GM12874 (cell line): ENCODE measurements around the gene DAZAP1.

Experiments used
- CTCF ChIP-seq: IDR thresholded peaks from 2 replicates; pipeline ENCODE4 v1.5.1; 2011; ENCODE audit warnings: low read depth, mild to moderate bottlenecking, control low read depth, low read length, moderate library complexity; ENCODE audit not compliant: insufficient read depth

The DAZAP1 gene

DNA sequence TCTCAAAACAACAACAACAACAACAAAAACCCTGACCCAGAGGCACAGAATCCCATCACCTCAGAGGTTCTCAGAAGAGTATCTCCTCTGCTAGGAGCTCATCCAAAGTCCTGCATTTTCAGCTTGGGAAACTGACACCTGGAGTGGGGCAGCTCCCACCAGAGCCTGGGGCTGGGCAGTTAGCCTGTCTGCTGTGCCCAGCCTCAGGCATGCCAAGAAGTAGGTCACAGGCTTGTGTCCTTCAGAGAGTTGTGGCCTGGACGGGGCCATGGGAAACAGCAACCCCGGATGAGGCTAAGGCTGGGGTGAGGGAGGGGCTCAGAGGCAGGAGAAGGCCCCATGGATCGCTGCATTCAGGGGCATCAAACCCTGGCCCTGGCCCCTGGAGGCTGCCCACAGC, 21.6 kb upstream of the DAZAP1 start:
- TF ChIP-seq CTCF = no peak

GRCh38 chr19:1386945-1387683, 20.3 kb upstream of the DAZAP1 start:
- TF ChIP-seq CTCF = no peak

- no peak for TF ChIP-seq CTCF
These were observed 19.4 kb upstream of the DAZAP1 start for GRCh38 chr19:1387684-1388636.

- TF ChIP-seq CTCF = no peak
These were observed 18.8 kb upstream of the DAZAP1 start for GRCh38 chr19:1388637-1389026.

GRCh38 chr19:1389033-1389940, 18.1 kb upstream of the DAZAP1 start:
- no peak for TF ChIP-seq CTCF

GRCh38 chr19:1390890-1391423, 16.4 kb upstream of the DAZAP1 start:
- no peak for TF ChIP-seq CTCF
